Medulla oblongata (tissue), 1 donor: ENCODE results near the gene GDF7.

ENCODE experiments used
- DNase-seq: peaks from one replicate; pipeline ENCODE4 v3.0.0-alpha.2; 2015; ENCODE audit errors: extremely low spot score

GDF7 gene

DNA sequence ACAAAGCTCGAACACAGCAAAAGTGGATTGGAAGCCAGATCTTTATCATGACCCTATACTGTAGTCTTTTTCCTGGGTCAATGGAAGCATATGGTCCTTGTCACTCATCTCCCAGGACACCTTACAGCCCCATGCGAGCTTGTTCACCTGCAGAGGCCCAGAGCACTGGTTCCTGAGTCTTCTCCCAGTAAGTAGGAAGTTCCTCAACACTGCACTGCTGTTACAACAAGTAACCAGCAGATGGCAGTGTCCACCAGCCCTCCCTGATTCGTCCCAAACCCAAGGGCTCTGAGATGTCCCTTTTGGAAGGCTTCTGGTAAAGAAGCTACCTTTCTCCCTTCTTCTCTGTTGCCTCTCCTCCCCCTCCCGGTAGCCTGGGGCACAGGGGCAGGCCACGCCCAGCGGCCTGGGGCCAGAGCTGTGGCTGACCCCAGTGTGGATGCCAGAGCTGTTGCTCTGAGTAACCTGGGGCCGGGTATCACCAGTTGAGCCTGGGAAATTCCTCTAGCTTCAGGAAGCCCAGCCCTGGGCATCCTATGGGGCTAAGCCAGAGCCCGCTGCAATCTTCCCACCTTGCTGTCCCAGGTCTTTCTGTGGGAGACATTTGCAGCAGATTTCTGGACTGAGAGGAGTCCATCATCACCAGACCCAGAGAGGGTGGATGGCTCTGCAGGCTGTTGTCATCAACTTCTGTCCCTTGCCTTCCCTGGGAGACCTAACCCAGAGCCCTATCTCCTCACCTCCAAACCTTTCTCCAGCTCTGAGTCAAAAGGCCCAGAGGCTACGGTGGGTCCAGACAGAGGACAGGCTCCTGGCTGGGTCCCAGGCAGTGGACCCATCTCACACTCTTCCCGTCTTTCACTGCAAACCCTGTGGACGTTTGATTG, 5.3 kb upstream of the GDF7 start:
- peak; percentile 87 for DNase-seq

DNA sequence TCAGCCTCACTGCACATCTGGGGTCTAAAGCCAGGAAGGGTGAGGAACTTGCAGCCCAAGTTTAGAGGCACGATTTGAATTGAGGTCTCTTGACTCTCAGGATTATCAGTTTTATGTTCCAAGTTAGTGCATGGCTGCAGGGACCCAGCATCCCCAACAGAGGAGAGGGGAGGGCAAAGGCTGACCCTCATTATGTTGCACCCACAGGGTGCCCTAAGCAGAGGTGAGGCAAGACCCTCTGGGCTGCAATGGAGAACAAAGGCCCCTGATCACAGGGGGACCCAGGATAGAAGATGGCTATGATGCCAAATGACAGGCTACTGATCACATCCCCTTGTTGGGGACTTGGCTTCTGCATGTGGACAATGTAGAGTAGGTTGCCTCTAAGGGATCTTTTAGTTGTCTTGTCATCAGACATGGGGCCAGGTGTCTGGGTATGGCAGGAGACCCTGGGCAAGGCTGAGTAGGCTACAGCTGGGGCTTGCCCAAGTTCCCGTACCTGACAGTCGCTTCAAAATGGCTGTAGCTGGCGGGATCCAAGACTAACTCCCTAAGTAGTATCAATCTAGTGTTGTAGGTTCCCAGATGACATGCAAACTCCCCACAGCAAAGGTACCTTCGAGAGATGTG, 4.5 kb upstream of the GDF7 start:
- DNase-seq: no peak

DNA sequence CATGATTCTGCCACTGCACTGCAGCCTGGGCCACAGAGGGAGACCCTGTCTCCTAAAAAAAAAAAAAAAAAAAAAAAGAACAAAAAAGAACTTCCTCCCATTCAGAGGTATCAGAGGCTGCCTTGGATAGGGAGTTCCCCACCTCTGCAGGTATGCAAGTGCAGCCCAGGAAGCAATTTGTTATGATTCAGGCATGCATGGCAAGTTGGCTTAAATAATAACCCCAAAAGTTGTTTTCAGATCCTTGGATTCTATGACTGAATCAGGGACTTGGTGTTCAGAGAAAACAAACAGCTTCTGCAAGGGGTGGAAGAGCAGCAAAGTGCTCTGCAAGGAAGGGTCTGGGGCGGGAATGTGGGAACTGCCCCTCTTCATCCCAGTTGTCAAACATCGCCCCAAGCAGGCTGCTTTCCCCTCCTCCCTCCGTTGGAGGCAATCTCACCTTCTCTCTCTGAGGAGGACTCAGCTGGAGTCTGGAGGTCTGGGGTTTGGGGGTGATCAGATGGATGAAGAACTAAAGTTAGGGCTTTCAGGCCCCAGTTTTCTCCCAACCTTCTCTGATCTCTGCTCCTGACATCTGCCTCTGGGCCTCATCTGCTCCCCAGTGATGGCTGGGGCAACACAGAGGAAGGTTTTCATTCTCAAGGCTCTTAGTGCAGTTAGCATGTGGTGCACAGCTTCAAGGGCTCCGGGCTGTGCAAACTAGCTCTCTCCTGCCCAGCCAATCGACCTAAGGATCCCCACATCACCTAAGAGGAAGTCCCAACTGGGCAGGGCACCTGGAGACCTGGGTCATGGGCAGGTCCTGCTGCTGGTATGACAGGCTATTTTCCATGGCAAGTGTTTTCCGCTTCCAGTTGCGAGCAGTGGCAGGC, 3.5 kb upstream of the GDF7 start:
- DNase-seq: no peak

DNA sequence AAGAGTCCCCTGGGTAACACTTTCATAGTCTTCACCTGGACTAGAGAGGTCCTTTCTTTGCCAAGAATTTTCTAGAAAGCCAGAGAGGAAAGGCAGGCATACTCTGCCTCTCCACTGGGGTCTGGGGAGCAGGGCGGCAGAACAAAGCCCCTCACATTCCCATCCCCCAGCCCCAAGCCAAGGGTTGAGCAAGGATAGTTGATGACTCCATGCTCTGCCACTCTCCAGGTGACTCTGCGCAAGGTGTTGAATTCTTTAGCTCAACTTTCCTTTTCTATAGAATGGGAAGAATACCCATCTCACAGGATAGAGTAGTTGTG, 2.9 kb upstream of the GDF7 start:
- no peak for DNase-seq

DNA sequence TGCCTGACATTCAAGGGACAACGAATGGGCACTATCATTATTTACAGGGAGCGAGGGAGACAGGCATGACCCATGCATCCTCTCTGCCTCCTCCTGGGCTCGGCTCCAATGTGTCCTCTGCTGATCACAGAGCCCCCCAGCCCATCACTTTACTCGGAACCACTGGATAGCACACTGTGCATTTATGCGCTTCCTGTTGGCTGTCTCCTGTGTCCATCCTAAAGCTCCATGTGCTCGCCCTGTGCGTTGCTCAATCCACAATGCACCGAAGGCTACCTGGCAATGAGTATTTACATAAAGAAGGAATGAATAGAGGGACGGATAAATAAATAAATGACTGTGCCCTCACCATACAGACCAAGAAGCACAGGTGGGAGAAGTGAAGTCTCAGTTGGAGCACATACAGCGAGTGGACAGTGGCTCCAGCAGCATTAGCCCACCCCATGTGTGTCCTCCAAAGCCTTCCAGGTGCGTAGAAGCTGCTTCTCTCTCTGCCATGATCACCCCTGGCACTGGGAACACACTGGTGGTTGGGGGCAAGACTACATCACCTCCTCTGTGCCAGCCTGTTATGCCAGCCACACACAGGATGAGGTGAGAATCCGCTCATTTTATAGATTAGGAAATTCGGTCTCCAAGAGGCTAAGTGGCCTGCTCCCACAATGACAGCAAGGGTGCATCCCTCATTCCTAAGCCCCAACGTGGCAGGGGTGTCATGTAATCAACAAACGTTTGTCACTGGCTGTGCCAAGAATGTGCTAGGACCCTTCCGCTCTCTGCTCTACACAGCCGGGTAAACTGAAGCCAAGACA, 2.3 kb upstream of the GDF7 start:
- DNase-seq: no peak

DNA sequence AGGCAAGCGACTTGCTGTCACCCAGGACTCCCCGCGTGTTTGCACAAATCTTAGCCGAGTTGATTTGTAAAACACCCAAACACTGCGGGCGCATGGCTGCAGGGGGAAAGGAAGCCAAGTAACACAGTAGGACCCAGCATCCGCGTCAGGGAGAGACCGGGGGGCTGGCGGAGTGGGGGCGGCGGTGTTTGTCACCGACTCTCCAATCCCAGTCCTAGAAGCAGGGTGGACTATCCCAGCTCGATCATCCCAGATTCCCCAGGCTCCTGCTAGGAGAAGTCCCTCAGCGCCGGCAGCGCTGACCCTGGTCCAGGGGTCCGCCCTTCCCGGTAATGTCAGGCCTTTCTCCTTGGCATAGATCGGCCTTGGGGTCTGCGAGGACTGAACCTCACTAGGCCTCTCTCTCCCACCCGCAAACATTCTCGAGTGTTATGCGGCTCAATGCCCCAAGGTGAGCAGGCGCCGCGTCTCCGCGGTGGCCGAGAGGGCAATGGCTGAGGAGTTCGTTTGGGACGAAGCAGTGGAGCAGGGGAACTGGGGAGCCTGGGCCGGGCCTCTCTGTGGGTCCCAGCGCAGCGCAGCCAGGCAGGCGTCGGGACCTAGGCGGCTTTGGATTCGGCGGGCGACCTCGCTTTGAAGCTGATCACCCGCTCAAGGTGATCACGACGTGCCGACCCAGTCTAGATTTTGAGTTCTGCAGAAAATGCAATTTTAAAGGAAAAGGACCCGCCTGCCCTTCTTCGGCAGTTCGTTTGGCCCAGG, 1.5 kb upstream of the GDF7 start:
- DNase-seq: no peak

DNA sequence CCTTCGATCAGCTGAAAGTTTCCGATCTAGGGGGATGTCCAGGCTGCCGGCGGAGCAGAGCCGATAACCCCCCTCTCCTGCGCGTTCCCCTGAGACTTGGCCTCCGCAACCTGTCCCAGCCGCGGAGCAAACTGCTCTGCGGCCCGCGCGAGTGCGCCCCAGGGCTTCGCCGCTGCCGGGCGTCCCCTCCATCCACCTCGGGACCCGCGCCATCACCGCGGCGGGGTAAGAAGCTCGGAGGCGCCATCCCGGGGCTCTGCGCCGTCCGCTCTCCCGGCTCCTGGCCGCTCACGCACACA, 990 bp upstream of the GDF7 start:
- DNase-seq: no peak

DNA sequence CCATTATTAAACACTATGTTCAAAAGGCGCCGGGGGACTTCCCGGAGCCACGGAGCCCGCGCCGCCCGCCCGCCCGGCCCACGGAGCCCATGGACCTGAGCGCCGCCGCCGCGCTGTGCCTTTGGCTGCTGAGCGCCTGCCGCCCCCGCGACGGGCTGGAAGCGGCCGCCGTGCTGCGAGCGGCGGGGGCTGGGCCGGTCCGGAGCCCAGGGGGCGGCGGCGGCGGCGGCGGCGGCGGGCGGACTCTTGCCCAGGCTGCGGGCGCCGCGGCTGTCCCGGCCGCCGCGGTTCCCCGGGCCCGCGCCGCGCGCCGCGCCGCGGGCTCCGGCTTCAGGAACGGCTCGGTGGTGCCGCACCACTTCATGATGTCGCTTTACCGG, 197 bp downstream of the GDF7 start:
- no peak for DNase-seq

DNA sequence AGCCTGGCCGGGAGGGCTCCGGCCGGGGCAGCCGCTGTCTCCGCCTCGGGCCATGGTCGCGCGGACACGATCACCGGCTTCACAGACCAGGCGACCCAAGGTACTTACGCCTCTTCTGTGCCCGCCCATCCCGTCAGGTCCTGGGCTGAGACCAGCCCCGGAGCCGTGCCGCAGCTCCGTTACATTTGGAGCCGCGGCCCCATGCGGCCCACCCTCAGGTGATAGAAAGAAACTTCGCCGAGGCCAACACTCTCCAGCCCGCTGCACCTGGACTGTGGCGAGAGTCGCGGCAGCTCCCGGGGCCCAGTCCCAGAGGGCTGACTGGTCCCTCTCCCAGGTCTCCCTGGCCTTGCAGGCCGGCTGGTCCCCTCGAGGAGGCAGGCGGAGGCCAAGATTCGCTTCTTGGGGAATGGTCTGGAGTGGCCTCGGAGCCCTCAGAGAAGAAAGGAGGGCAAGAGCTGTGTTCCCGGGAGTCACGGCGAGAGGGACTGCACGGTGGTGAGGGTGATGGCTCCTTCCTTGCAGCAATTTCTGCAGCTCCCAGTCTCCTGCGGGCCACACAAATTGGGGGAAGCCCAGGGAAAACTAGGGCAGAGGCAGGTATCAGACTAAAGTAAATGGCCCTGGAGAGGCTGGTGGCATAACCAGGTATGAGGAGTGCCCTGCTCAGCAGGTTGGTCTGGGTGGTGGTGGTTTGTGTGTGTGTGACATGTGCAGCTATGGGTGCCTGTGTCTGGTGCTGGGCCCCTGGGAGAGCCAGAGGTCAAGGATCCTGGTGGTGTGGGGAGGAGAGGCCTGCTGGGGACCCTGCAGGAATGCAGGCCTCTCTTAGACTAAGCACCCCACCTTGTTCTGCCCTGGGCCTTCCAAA, 822 bp downstream of the GDF7 start:
- no peak for DNase-seq

DNA sequence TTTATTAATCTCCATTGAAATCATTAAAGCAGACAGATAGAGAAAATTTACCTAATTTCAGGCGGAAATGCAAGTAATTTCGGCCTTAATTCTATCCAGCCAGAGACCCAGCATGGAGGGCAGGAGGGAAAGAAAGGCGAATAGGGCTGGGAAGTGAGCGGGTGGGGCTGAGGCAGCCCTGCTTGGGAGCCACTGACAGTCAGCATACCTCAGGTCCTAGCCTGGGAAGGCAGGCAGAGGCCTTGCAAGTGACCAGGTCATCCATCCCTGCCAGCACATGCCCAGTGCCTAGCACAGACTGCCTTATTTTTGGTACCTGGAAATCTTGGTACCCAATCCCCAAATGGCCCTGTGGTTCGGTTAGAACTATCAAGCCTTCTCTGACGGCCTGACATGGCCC, 1.5 kb downstream of the GDF7 start:
- no peak for DNase-seq

DNA sequence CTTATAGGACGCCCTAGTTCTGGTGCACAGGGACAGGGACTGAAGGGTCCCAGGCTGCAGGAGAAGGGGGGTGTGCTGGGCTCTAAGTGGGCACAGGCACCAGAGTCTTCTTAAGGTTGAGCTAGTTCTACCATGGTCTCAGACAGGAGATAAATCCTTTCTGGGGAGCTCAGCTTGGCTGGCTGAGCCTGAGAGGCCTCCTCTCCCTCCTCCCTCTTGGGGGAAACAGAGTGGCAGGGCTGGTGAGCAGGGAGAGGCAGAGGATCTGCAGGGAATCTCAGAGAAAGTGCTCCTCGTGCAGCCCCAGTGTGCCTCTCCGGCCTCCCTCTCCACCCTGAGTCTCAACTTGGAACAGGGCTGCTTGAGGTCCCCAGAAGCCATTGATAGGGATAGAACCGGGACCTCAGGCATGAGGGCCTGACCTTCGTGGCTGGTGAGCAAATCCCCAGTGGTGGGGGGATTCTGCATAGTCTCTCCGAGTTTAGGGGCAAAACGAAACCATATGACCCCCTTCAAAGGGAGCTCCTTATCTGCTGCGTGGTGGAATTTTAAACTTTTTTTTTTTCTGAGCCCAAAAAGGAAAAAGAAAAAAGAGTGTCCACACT, 2.0 kb downstream of the GDF7 start:
- no peak for DNase-seq

DNA sequence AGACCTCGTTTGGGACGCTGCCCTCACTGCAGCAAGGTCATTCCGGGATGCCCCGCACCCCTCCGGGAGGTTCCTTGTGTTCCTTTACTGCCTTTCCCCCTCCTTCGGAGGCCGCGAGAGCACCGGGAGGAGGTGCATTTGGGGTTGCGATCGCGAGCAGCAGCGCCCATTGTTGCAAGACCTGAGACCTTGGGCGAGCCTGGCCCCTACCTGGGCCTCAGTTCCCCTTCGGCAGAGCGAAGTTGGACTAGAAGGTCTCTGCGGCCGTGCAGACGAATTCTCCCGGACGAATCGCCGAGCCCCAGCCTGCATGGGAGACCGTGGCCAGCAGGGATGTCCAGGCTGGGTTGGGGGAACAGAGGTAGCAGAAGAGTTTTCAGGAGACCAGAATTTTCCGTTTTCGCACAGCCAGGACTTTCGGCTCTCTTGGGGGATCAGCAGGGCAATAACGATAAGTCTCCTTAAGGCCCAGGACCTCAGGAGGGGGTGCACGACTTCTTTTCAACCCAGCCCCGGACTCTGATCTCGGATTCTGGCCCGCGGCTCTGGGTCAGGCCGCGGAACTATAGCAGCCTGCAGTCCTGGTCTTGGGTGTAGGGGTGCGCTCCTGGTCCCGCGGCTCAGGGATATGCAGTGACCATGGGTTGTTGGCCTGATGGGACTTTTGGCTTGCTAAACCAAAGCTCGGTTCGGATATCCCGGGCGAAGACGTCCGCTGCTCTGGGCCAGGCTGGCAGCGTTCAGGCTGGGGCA, 2.8 kb downstream of the GDF7 start:
- no peak for DNase-seq

DNA sequence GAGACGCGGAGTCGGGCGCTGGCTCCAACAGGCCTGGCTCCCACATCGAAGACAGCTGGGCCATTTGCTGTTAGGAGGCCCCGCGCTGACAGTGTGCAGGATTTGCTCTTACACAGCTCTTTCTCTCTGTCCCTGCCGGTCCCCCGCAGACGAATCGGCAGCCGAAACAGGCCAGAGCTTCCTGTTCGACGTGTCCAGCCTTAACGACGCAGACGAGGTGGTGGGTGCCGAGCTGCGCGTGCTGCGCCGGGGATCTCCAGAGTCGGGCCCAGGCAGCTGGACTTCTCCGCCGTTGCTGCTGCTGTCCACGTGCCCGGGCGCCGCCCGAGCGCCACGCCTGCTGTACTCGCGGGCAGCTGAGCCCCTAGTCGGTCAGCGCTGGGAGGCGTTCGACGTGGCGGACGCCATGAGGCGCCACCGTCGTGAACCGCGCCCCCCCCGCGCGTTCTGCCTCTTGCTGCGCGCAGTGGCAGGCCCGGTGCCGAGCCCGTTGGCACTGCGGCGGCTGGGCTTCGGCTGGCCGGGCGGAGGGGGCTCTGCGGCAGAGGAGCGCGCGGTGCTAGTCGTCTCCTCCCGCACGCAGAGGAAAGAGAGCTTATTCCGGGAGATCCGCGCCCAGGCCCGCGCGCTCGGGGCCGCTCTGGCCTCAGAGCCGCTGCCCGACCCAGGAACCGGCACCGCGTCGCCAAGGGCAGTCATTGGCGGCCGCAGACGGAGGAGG, 3.5 kb downstream of the GDF7 start:
- DNase-seq: no peak

DNA sequence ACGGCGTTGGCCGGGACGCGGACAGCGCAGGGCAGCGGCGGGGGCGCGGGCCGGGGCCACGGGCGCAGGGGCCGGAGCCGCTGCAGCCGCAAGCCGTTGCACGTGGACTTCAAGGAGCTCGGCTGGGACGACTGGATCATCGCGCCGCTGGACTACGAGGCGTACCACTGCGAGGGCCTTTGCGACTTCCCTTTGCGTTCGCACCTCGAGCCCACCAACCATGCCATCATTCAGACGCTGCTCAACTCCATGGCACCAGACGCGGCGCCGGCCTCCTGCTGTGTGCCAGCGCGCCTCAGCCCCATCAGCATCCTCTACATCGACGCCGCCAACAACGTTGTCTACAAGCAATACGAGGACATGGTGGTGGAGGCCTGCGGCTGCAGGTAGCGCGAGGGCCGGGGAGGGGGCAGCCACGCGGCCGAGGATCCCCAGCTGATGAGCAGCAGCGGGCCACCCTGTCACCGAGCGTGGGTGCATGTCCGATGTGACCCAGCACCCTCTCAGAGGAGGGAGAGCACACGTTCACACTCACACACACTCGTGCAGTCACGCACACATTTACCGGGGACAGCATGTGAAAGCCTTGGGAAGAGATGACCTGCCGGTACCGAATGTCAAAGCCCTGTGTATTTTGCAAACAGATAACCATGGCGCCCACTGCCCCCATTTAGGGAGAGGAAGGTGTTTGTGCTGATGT, 4.2 kb downstream of the GDF7 start:
- no peak for DNase-seq

DNA sequence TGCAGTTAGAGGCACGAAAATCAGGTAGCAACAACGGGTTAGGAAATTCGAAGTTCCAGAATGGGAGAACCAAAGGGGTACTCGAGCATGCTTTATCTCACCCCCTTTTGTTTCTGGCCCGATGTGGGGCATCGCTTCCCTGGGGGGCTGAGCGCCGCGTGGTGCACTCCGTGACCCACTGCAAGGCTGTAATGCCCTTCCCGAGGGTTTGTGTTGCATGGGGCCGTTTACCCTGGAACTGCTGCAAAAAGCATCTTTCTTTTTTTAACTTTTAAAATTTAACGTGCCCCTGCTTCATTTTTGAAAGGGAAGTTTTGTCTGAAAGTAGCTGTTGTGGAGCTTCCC, 4.8 kb downstream of the GDF7 start:
- DNase-seq: no peak

DNA sequence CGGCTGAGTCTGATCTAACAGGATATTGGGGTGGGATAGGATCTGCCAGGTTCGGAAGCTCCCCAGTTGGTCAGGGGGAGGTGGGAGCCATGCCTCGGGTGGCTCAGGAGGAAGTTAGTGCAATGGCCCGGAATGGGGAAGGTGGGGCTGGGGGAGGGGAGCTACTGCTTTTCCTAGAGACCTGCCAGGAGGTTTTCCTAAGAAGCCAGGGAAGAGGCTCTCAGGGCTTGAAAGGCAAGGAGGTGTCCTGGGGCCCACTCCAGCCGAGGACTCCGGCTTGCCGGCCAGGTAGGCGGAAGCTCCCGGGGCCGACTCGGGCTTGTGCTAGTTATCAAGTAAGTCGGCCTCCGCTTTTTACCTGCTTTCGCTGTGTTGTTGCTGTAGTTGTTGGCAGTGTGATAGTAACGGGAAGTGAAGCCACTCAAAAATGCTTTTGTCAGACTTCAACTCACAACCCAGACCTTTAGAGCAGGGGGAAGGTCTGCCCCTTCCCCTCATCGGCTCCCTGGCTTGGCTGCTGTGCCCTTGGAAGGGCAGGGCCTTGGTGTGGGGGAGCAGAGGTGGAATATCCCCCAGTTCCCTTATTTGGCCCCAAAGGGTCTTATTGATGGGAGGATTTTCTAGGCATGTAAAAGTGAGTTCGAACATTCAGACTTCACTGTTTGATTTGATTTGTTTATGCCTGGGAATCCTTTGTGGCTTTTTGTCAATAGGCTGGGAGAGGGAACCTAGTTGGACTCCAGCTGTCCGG, 5.4 kb downstream of the GDF7 start:
- DNase-seq: no peak

DNA sequence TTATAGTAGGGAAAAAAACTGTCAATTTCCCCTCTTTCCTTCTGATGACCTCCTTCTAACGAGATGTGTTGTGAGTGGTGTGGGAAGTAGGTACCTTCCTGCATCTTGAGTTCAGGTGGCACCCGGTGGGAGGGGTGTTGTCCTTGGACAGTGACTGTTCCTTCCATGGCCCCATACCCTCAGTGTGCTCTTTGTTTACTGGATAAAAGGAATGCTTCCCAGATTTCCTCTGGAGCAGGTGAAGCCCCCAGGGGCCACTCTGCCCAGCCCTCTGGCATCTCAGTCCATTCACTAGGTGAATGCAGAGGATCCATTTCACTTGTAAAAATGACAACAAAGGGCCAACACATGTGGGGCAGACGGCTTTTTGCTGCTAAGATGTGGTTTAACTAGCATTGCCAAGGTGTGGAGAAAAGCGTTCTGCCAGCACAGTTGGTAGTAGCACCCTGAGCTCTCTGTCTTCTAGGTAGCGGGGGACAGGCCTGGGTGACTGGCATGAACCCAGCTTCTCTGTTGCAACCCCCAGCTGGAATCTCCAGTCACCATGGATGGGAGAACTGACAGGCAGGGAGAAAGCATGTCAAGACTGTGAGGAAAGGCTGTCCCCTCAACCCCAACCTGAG, 6.9 kb downstream of the GDF7 start:
- DNase-seq: no peak
